EH (cell line): ENCODE data around the gene NUDT21.
"Not testable (repeated sequence)": the region's sequence is repeated elsewhere in the genome, so short reads cannot be mapped to it uniquely, and the experiment has no call there.

Experiments
- DNase-seq: peaks from one replicate; pipeline ENCODE4 v3.0.0-alpha.2; 2015; ENCODE audit warnings: low read depth

The NUDT21 gene

DNA sequence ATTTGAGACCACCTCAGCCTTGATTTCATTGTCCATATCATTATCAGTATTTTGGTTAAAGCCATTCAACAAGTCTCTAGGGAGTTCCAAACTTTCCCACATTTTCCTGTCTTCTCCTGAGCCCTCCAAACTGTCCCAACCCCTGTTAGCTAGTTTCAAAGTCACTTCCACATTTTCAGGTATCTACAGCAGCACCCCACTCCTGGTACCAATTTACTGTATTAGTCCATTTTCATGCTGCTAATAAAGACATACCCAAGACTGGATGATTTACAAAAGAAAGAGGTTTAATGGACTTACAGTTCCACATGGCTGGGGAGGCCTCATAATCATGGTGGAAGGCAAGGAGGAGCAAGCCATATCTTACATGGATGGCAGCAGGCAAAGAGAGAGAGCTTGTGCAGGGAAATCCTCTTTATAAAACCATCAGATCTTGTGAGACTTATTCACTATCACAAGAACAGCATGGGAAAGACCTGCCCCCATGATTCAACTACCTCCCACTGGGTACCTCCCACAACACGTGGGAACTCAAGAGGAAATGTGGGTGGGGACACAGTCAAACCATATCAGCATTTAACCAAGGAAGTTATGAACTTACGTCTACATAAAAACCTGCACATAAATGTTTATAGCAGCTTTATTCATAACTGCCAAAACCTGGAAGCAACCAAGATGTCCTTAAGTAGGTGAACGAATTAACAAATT, 70.2 kb downstream of the NUDT21 start:
- DNase-seq = not testable (repeated sequence)
